Measurements from ENCODE around the gene C1QTNF2. TPM values are rescaled to one million over a fixed set of nuclear protein-coding genes. Genes with fewer than 3 reads are reported as not detected.

The C1QTNF2 gene
- total RNA-seq, 1 experiment from 2014 or later, result 0.20 TPM

DNA sequence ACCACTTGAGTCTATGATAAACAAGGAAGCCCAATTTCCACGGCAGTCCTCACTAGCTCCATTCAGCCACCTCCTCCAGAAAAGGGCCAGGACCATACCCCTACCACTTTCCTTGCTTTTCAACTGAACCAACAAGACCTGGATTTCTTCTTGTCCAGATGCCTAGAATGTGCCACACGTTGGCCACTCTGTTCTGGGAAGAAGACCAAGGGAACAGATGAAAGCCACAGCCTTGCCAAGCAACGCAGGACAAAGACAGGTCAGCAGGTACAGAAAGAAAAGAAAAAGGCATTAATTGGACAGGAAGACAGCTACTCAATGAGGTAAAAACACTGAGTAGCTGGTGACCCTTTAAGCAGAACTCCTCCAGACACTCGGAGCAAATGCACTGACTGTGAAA, 60.3 kb downstream of the C1QTNF2 start:
- Histone ChIP-seq H3K4me1 (replicated peaks; ENCODE audit: insufficient read depth) (peaks cover 26% of the 10 kb centered on the region), H3K36me3 (ENCODE audit: low read depth) (peaks cover 12% of the 10 kb centered on the region; the same call in 1 of the 2 replicates), H3K4me3 (no peak overlapping the region), H4K20me1 (ENCODE audit: insufficient read depth) (no peaks in the 10 kb centered on the region), H3K4me2 (no peak overlapping the region), H3K27me3 (ENCODE audit: insufficient read depth, low read depth) (no peaks in the 10 kb centered on the region), H3K9me3 (ENCODE audit: insufficient read depth, low read depth) (no peaks in the 10 kb centered on the region), H2AFZ (no peak overlapping the region), H3F3A (ENCODE audit: insufficient read depth, low read depth) (peaks cover 14% of the 10 kb centered on the region), H3K27ac (no peak overlapping the region), H3K79me2 (ENCODE audit: low read depth) (0 out of 2 replicates have a peak, but pooled peaks cover 17% of the 10 kb centered on the region), H3K9me2 (ENCODE audit: insufficient read depth) (no peaks in the 10 kb centered on the region)
- BruUV-seq (replicated peaks), result no TSS peak
- intact Hi-C loops (cut with micrococcal nuclease; ENCODE audit: unreplicated experiment), result no loop called here
- DNase-seq, result no peak
- ChIA-PET POLR2A (ENCODE audit: unreplicated experiment) (no interaction called here), CTCF (interaction anchor here (0.6 kb wide), 1 partner anchor 79 kb away, joined by 3 read pairs; no protein-coding TSS in a partner anchor)
- TF ChIP-seq EZH2 (IDR thresholded peaks at IDR 0.05; ENCODE audit: low read depth) (no peak), CTCF (conservative IDR thresholded peaks at IDR 0.05) (no peak)

DNA sequence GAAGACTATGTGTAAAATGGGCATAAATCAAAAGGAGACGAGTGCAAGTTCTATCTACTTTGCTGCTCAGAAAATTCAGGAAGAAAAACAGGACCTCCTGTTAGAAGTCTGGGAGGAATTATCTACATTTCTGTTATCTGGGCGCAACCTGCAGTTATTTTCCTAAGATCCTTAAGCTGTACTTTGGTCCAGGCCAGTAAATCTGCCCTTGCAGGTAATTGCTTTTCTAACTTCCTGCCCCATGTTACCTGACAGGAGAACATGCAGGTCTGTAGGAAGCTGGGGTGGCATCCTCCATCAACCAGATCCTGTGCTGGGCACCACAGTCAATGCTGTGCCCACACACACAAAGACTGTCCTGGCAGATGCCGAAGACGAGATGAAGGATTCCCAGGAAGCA, 63.7 kb downstream of the C1QTNF2 start:
- POLR2A ChIA-PET (ENCODE audit: unreplicated experiment), result no interaction called here
- CTCF ChIA-PET, result interaction anchor here (0.6 kb wide), 1 partner anchor 108 kb away, joined by 3 read pairs; no protein-coding TSS in a partner anchor

GRCh38 chr5:160305319-160305718, 65.1 kb downstream of the C1QTNF2 start:
- DNase-seq, result no peak
- Histone ChIP-seq H3K27ac (no peak overlapping the region), H3K9me3 (ENCODE audit: insufficient read depth, low read depth) (no peaks in the 10 kb centered on the region), H4K20me1 (ENCODE audit: insufficient read depth) (no peaks in the 10 kb centered on the region), H3K9me2 (ENCODE audit: insufficient read depth) (no peaks in the 10 kb centered on the region), H3K27me3 (ENCODE audit: insufficient read depth, low read depth) (no peaks in the 10 kb centered on the region), H3K79me2 (ENCODE audit: low read depth) (0 out of 2 replicates have a peak, but pooled peaks cover 5% of the 10 kb centered on the region), H2AFZ (no peak overlapping the region), H3K4me3 (no peak overlapping the region), H3F3A (ENCODE audit: insufficient read depth, low read depth) (0 out of 2 replicates have a peak, but pooled peaks cover 5% of the 10 kb centered on the region), H3K4me2 (no peak overlapping the region), H3K36me3 (ENCODE audit: low read depth) (peaks cover 11% of the 10 kb centered on the region; the same call in 1 of the 2 replicates), H3K4me1 (replicated peaks; ENCODE audit: insufficient read depth) (no peaks in the 10 kb centered on the region)
- TF ChIP-seq EZH2 (IDR thresholded peaks at IDR 0.05; ENCODE audit: low read depth), result no peak
- no peak for TF ChIP-seq CTCF (conservative IDR thresholded peaks at IDR 0.05)
- ChIA-PET CTCF (interaction anchor here (0.6 to 0.8 kb wide), 2 partner anchors 96 to 146 kb away, joined by 3 to 11 read pairs; no protein-coding TSS in a partner anchor), POLR2A (ENCODE audit: unreplicated experiment) (no interaction called here)
- intact Hi-C loops (cut with micrococcal nuclease; ENCODE audit: unreplicated experiment), result loop anchor here (2.0 kb wide), 1 partner anchor 39 kb away; no protein-coding TSS in a partner anchor
- no TSS peak for BruUV-seq (replicated peaks)

More for the DNA sequence above, 63.7 kb downstream of the C1QTNF2 start:
- H3K4me3 ChIP-seq, result no peak overlapping the region
- no peak for DNase-seq
- no peak overlapping the region for H3K27ac ChIP-seq
- H3F3A ChIP-seq (ENCODE audit: insufficient read depth, low read depth), result 0 out of 2 replicates have a peak, but pooled peaks cover 11% of the 10 kb centered on the region
- H3K4me2 ChIP-seq, result no peak overlapping the region
- H4K20me1 ChIP-seq (ENCODE audit: insufficient read depth), result no peaks in the 10 kb centered on the region
- BruUV-seq (replicated peaks), result no TSS peak
- H3K27me3 ChIP-seq (ENCODE audit: insufficient read depth, low read depth), result no peaks in the 10 kb centered on the region
- 0 out of 2 replicates have a peak, but pooled peaks cover 5% of the 10 kb centered on the region for H3K4me1 ChIP-seq (replicated peaks; ENCODE audit: insufficient read depth)
- H3K9me3 ChIP-seq (ENCODE audit: insufficient read depth, low read depth), result no peaks in the 10 kb centered on the region
- no peak overlapping the region for H2AFZ ChIP-seq
- intact Hi-C loops (cut with micrococcal nuclease; ENCODE audit: unreplicated experiment), result no loop called here
- H3K79me2 ChIP-seq (ENCODE audit: low read depth), result 0 out of 2 replicates have a peak, but pooled peaks cover 15% of the 10 kb centered on the region
- H3K36me3 ChIP-seq (ENCODE audit: low read depth), result peaks cover 15% of the 10 kb centered on the region; the same call in 1 of the 2 replicates
- H3K9me2 ChIP-seq (ENCODE audit: insufficient read depth), result no peaks in the 10 kb centered on the region
- no peak for TF ChIP-seq EZH2 (IDR thresholded peaks at IDR 0.05; ENCODE audit: low read depth)
- no peak for TF ChIP-seq CTCF (conservative IDR thresholded peaks at IDR 0.05)
